Measurements from ENCODE around the gene ARTN. TPM values are rescaled to one million over a fixed set of nuclear protein-coding genes. Genes with fewer than 3 reads are reported as not detected.

ARTN gene
- total RNA-seq, 1 donor, result not detected

DNA sequence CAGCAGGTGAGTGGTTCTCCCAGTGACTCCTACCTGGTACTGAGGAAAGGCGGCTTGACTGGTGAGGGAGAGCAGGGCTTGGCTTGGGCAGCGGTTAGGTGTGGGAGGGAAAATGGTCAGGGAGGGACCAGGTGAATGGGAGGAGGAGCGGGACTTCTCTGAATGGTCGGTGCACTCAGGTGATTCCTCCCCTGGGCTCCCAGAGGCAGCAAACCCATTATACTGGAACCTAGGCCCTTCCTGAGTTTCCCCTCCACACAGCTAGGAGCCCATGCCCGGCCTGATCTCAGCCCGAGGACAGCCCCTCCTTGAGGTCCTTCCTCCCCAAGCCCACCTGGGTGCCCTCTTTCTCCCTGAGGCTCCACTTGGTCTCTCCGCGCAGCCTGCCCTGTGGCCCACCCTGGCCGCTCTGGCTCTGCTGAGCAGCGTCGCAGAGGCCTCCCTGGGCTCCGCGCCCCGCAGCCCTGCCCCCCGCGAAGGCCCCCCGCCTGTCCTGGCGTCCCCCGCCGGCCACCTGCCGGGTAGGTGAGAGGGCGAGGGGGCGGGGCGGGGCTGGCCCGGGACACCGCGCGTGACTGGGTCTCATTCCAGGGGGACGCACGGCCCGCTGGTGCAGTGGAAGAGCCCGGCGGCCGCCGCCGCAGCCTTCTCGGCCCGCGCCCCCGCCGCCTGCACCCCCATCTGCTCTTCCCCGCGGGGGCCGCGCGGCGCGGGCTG, 2.3 kb downstream of the ARTN start:
- H3K4me1 ChIP-seq (ENCODE audit: insufficient read depth, low read length), result peaks cover 20% of the 10 kb centered on the region
- H3K27ac ChIP-seq (ENCODE audit: low read depth, low read length), result no peak overlapping the region
- no peak overlapping the region for H2AFZ ChIP-seq (ENCODE audit: low read length)
- no peaks in the 10 kb centered on the region for H3K27me3 ChIP-seq (ENCODE audit: insufficient read depth, low read length)
- peak overlapping the region; percentile 55 for H3K4me2 ChIP-seq (ENCODE audit: insufficient read depth, low read length)
- H3K4me3 ChIP-seq (ENCODE audit: insufficient read depth, low read length), result peak overlapping the region; percentile 55
- no peak for TF ChIP-seq CTCF (IDR thresholded peaks at IDR 0.05; ENCODE audit: extremely low read depth, low read depth, low read length)
- no peaks in the 10 kb centered on the region for H3K36me3 ChIP-seq (ENCODE audit: insufficient read depth, low read length)
- H4K20me1 ChIP-seq (ENCODE audit: insufficient read depth, low read length), result peaks cover 8% of the 10 kb centered on the region
- no peaks in the 10 kb centered on the region for H3K9me3 ChIP-seq (ENCODE audit: low read depth, low read length)
- H3K79me2 ChIP-seq (ENCODE audit: insufficient read depth, low read length), result no peaks in the 10 kb centered on the region
- DNase-seq (ENCODE audit: insufficient read length, low spot score, missing footprints), result peak; percentile 70

DNA sequence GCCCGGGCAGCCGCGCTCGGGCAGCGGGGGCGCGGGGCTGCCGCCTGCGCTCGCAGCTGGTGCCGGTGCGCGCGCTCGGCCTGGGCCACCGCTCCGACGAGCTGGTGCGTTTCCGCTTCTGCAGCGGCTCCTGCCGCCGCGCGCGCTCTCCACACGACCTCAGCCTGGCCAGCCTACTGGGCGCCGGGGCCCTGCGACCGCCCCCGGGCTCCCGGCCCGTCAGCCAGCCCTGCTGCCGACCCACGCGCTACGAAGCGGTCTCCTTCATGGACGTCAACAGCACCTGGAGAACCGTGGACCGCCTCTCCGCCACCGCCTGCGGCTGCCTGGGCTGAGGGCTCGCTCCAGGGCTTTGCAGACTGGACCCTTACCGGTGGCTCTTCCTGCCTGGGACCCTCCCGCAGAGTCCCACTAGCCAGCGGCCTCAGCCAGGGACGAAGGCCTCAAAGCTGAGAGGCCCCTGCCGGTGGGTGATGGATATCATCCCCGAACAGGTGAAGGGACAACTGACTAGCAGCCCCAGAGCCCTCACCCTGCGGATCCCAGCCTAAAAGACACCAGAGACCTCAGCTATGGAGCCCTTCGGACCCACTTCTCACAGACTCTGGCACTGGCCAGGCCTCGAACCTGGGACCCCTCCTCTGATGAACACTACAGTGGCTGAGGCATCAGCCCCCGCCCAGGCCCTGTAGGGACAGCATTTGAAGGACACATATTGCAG, 3.0 kb downstream of the ARTN start:
- no peaks in the 10 kb centered on the region for H3K27me3 ChIP-seq (ENCODE audit: insufficient read depth, low read length)
- H4K20me1 ChIP-seq (ENCODE audit: insufficient read depth, low read length), result peaks cover 8% of the 10 kb centered on the region
- peak overlapping the region; percentile 61 for H3K4me3 ChIP-seq (ENCODE audit: insufficient read depth, low read length)
- no peaks in the 10 kb centered on the region for H3K36me3 ChIP-seq (ENCODE audit: insufficient read depth, low read length)
- peaks cover 20% of the 10 kb centered on the region for H3K4me1 ChIP-seq (ENCODE audit: insufficient read depth, low read length)
- H3K9me3 ChIP-seq (ENCODE audit: low read depth, low read length), result no peaks in the 10 kb centered on the region
- H3K4me2 ChIP-seq (ENCODE audit: insufficient read depth, low read length), result peak overlapping the region; percentile 72
- H2AFZ ChIP-seq (ENCODE audit: low read length), result peak overlapping the region; percentile 59
- TF ChIP-seq CTCF (IDR thresholded peaks at IDR 0.05; ENCODE audit: extremely low read depth, low read depth, low read length), result no peak
- H3K79me2 ChIP-seq (ENCODE audit: insufficient read depth, low read length), result no peaks in the 10 kb centered on the region
- DNase-seq (ENCODE audit: insufficient read length, low spot score, missing footprints), result peak; percentile 88
- no peak overlapping the region for H3K27ac ChIP-seq (ENCODE audit: low read depth, low read length)

- Histone ChIP-seq H3K36me3 (ENCODE audit: insufficient read depth, low read length) (no peaks in the 10 kb centered on the region), H3K9me3 (ENCODE audit: low read depth, low read length) (no peaks in the 10 kb centered on the region), H3K4me2 (ENCODE audit: insufficient read depth, low read length) (no peak overlapping the region), H4K20me1 (ENCODE audit: insufficient read depth, low read length) (peaks cover 5% of the 10 kb centered on the region), H3K27ac (ENCODE audit: low read depth, low read length) (no peak overlapping the region), H3K4me1 (ENCODE audit: insufficient read depth, low read length) (peaks cover 17% of the 10 kb centered on the region), H3K4me3 (ENCODE audit: insufficient read depth, low read length) (no peak overlapping the region), H3K27me3 (ENCODE audit: insufficient read depth, low read length) (no peaks in the 10 kb centered on the region), H3K79me2 (ENCODE audit: insufficient read depth, low read length) (no peaks in the 10 kb centered on the region), H2AFZ (ENCODE audit: low read length) (no peak overlapping the region)
- peak; percentile 69 for DNase-seq (ENCODE audit: insufficient read length, low spot score, missing footprints)
- no peak for TF ChIP-seq CTCF (IDR thresholded peaks at IDR 0.05; ENCODE audit: extremely low read depth, low read depth, low read length)
Observed at GRCh38 chr1:43937179-43937865, 3.7 kb downstream of the ARTN start.

DNA sequence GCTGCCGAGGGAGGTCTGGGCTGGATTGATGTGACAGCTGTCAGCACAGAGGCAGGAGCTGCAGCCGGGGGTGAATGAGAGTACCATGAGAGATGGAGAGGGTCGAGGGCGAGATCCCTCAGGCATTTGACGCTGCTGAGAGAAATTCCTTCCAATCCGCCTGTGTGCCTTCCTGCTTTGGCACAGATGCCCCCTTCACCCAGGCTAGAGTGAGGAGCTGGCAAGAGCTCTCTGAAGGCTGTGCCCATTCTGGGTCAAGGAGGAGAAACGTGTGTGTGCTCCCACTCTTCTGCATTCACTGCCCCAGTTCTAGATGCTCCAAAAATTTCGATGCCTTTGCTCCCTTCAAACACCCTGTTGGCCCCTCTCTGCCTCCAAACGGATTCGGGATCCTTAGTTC, 4.8 kb downstream of the ARTN start:
- no peaks in the 10 kb centered on the region for H3K9me3 ChIP-seq (ENCODE audit: low read depth, low read length)
- H3K79me2 ChIP-seq (ENCODE audit: insufficient read depth, low read length), result no peaks in the 10 kb centered on the region
- TF ChIP-seq CTCF (IDR thresholded peaks at IDR 0.05; ENCODE audit: extremely low read depth, low read depth, low read length), result no peak
- peak; percentile 51 for DNase-seq (ENCODE audit: insufficient read length, low spot score, missing footprints)
- H3K4me3 ChIP-seq (ENCODE audit: insufficient read depth, low read length), result no peak overlapping the region
- H3K36me3 ChIP-seq (ENCODE audit: insufficient read depth, low read length), result no peaks in the 10 kb centered on the region
- H3K4me1 ChIP-seq (ENCODE audit: insufficient read depth, low read length), result peaks cover 6% of the 10 kb centered on the region
- H4K20me1 ChIP-seq (ENCODE audit: insufficient read depth, low read length), result peaks cover 3% of the 10 kb centered on the region
- H2AFZ ChIP-seq (ENCODE audit: low read length), result no peak overlapping the region
- no peak overlapping the region for H3K27ac ChIP-seq (ENCODE audit: low read depth, low read length)
- H3K27me3 ChIP-seq (ENCODE audit: insufficient read depth, low read length), result no peaks in the 10 kb centered on the region
- H3K4me2 ChIP-seq (ENCODE audit: insufficient read depth, low read length), result no peak overlapping the region
